NCI-H2029 treated with DMSO at 0.1 percent for 48 hours (cell line): ENCODE measurements around the gene FBXO22.
"Not testable (repeated sequence)": the region's sequence is repeated elsewhere in the genome, so short reads cannot be mapped to it uniquely, and the experiment has no call there.

Experiments used
- DNase-seq: peaks from one replicate; lab custom pipeline; 2025; lab: John Stamatoyannopoulos, UW

FBXO22 gene

DNA sequence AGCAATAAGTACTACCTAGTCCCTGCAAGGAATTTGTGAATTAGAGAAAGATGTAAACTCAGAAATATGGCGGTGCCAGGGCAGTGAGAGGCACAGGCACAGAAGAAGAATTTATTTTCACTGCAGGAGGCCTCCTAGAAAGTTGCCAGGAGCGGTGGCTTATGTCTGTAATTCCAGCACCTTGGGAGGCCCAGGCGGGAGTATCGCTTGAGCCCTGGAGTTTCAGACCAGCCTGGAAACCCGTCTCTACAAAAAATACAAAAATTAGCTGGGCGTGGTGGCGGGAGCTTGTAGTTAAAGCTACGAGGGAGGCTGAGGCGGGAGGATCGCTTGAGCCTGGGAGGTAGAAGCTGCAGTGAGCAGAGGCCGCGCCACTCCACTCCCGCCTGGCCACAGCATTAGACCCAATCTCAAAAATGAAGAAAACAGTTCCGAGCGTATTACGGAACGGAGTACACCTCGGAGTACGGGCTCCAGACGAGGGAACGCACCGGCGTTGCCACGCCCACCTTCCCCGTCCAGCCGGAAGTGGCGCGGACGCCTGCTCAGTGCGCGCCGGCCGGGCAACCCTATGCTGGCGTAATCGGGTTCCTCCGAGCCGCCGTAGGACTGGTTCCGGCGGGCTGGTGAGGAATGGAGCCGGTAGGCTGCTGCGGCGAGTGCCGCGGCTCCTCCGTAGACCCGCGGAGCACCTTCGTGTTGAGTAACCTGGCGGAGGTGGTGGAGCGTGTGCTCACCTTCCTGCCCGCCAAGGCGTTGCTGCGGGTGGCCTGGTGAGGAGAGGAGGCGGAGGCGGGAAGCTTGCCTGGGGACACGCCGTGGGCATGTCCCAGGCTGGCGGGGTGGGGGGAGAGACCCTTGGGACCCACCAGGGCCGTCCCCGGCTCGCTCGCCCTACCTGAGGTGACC is at the start of gene FBXO22:
FBXO22 (plus strand) TSS at position 548 of the 909 bp plus-strand sequence; CDS start at position 634, 86 bp downstream.
- peak; percentile 33 for DNase-seq

DNA sequence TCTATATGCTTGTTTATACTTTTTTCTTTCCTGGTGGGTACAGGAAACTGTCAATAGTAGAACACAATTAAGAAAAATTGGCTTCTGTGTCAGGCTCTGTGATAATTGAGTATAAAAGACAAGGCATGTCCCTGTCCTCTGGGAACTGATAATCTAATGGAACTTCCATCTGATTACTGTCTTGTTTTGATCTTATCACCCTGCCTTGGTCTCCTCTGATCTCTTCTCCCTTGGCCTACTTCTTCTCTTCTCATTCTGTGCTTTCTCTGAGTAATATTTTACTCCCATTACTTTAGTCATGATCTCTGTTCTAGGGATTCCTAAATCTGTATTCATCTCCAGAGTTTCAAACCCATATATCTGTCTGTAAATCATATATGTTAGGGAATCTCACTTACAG is 45.8 kb upstream of the FBXO22 start:
- no peak for DNase-seq

DNA sequence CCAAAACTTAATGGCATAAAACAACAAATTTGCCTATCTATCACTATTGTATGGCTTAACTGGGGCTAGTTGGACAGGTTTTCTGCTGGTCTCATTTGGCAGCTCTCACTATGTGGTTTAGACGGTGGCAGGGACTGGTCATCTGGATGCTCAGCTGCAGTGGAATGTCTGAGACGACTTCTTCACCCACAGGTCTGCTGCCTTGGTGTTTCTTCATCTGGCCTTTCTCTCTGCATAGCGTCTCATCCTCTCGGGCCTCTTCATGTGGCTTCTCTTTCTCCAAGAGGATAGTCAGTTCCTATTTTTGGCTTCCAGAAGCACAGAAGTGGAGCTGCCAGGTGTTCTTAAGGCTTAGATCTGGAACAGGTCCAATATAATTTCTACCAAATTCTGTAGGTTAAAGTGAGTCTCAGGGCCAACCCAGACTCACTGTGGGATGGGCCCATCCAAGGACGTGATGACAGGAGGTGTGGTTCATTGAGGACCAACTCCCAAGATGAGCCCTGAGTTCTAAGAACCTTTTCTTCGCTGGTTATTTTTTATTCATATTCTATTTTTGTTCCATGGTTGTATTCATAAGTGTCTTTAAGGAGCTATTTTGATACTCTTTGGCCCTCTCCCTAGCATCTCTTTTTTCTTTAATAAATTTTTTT is 41.8 kb upstream of the FBXO22 start:
- DNase-seq, result no peak

DNA sequence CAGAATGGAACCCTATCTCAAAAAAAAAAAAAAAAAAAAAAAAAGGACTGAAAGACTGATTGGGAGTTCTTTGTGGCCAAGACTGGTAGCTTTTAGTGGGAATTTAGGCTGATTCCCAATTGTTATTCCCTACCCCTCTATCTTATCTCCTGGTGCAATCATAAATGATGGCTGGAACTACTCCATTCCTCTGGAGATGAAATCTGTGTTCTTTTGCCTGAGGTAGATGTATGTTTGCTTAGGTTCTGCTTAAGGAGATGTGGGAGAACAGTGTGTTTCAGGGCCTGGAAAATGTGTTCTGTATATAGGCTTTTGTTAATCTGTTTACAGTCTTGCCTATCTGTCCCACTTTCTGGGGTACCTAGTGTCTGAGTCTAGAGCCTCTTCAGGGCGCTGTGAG is 40.9 kb upstream of the FBXO22 start:
- DNase-seq, result no peak

DNA sequence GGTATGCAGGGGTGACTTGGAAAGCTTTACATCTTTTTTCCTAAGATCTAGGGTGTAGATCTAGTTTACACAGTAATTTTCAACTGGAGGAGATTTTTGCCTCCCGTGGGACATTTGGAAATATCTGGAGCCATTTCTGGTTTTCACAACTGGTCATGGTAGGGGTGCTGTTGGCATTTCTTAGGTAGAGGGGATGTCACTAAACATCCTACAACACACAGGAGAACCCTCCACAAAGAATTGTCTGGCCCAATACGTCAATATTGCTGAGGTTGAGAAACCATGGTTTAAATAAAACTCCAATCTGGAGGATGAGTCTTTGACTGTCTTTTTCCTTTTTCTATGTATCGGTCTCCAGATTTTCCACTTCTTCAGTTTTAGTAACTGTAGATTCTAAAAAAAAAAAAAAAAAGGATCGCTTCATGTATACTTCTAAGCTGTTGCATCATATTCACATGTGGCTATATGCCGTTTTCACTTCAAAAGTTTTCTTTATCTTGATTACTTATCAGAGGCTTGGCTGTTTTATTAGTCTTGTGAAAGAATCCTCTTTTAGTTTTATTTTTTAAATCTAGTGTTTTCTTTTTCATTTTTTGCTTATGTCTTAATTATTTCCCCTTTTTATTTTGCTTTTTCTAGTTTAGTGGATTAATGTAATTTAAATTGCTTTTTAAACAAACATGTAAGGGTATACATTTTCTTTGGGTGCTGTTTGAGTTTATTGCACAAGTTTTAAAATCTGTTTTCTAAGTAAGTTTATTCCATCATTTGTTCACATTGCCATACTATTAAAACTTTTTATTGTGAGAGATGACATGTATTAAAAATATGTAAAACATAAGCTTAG is 39.2 kb upstream of the FBXO22 start:
- no peak for DNase-seq

DNA sequence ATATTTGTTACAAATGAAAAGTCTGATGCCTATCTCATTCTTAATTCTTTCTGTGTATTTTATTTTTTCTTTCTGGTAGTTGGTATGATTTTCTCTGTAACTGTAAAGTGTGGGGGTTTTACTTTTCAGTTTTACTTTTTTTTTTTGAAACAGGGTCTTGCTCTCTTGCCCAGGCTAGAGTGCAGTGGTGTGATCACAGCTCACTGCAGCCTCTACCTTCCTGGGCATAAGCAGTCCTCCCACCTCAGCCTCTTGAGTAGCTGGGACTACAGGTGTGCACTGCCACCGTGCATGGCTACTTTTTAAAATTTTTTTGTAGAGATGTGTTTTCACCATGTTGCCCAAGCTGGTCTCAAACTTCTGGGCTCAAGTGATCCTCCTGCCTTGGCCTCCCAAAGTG is 37.6 kb upstream of the FBXO22 start:
- not testable (repeated sequence) for DNase-seq

DNA sequence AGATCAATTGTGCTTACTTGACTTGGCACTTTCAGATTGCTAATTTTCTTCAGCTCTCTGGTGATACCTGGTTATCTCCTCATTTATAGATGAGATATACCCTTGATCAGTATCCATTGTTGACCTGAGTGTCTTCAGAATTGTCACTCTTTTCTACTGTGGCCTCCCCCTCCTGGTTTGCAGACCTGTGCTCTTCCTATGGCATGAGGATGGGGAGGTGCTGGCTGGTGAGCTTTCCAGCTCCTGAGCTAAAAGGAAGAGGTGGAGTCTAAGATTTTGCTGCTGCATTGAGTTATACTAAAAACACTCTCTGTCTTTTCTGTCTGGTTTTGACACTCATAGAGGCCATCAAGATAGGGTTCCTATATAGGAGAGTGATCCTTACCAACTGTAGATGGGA is 36.8 kb upstream of the FBXO22 start:
- no peak for DNase-seq

DNA sequence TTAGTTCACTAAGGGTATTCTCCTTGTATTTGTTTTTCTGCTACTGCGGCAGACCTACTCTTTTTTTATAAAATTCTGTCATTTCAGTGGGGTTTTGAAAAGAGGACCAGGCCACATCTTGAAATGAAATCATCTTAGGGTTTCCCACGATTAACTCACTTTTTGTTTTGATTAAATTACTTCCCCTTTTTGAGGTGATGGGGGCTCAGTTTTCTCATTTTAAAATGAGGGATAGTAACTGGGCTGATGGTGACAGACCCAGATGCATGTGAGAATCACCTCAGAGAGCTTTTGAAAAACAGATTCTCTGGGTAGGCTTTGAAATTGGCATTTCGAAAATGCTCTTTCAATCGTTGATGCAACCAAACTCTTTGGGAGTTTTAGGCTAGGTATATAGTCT is 36.2 kb upstream of the FBXO22 start:
- DNase-seq, result no peak

DNA sequence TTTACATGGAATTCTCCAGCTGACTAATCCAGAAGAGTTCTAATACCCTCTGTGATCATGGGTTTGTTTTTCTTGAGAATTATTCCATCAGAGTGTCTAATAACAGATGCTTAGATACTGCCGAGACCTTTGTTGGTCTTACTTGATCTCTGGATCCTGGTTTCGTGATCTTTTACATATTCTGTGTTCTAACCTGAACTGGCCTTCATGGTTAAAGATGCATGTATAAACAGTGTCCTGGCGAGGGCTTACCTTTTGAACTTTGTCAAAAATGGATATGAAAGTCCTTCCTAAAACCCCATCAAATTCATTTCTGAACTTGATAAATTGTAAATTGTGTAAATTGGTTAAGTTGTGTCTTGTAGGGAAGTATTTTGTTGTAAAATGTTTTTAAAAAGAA is 35.7 kb upstream of the FBXO22 start:
- no peak for DNase-seq

DNA sequence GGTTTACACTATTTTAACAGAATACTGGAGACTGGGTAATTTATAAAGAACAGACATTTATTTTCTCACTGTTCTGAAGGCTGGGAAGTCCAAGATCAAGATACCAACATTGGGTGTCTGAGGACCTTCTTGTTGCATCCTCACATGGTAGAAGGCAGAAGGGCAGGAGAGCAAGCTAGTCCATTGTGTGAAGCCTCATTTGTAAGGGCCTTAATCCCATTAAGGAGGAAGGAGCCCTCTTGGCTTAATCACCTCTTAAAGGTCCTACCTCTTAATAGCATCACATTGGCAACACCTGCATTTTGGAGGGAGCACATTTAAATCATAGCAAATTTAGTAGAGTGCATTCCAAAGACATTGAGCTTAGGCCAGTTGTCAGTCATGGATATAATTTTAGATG is 34.2 kb upstream of the FBXO22 start:
- no peak for DNase-seq

DNA sequence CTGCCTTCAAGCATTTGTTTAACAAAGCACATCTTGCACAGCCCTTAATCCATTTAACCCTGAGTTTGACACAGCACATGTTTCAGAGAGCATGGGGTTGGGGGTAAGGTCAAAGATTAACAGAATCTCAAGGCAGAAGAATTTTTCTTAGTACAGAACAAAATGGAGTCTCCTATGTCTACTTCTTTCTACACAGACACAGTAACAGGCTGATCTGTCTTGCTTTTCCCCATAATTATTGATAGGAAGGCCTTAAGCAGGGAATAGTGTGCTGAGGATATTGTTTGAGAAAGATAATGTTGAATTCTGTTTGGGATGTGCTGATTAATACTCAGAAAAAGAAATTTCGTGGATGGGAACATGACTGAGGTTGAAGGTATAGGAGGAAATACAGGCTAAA is 32.1 kb upstream of the FBXO22 start:
- DNase-seq, result not testable (repeated sequence)

DNA sequence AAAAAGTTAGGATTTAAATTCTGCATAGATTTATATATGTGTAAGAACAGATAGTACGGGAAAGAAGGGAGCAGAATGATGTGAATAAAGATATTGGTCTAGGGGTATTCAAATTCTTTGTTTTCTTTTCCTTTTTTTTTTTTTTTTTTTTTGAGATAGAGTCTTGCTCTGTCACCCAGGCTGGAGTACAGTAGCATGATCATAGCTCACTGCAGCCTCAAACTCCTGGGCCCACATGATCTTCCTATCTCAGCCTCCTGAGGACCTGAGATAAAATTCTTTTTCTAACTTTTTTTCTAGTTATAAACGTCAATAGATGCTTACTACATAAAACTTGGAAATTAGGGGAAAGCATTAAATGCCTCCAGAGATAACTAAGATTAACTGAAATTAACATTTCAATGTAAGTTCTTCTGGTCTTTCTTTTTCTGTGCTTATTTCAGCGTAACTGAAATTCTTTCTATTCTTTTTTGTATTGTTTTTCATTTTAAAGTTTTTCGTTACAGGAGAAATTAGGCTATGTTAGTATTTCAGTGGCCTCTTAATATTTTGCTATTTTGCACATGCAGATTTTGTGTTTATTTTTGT is 31.2 kb upstream of the FBXO22 start:
- DNase-seq, result no peak

DNA sequence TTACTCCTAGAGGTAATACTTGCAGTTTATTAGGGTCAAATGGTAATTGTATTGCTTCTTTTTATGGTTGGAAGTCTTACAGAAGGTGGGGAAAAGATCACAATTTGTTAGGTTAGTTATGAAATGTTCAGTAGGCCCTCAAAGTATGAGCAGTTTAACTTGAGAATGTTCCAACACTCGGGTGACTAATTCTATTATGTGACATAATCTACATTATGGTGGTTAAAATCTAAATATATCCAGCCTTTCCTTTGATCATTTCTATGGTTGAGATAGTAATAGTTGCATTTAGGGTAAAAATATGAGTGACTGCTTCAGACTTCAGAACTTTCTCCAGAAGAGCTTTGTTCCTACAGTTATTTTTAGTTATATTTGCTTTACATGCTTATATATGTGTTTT is 19.6 kb upstream of the FBXO22 start:
- no peak for DNase-seq

DNA sequence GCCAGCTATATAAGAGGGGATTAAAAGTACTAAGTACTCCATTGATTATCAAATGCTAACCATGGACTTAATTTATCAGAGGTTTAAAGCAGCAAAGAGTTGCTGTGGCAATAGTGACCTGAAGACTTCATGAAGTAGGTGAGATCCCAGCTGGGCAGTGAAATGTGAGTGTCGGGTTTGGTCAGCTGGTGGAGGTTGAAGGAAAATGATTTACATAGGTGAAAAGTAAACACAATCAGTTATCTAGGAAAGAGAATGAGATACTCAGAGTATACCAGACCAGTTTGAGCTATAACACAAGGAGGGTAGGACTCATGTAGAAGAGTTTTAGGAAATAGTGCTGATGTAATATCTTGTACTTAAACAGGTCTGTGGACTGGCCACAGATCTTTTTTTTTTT is 16.5 kb upstream of the FBXO22 start:
- DNase-seq, result no peak

DNA sequence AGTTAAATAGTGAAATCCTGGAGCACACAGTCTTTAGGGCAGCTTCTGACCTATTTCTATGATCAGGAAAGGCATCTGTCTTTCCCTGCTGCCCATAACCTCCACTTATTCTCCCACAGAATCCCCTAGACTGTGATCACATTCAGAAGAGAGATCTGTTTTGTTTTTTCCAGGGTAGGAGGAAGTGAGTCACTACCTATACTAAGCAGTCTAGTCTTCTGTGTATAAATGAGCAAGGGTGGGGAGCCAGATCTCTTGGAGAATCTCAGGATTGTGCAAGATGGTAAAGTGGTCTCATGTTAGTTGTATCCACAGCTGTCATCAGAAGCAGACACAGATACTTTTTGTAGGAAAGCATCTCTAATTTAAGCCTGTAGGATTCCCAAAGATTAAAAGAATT is 11.8 kb upstream of the FBXO22 start:
- no peak for DNase-seq

DNA sequence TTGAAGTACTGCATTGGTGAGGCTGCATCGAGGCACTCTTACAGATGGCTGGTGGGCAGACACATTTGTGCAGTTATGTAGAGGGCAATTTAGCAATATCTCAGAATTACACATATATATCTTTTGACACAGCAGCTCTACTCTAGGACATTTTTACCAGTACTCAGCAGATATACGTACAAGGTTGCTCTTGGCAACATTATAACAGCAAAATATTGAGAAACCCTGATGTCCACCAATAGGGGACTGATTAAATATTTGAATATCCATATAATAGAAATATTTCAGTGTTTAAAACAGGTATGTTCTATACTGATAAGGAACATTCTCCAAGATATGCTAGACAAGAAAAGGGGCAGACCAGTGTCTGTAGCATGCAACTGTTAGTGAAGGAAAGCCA is 7.9 kb upstream of the FBXO22 start:
- no peak for DNase-seq

DNA sequence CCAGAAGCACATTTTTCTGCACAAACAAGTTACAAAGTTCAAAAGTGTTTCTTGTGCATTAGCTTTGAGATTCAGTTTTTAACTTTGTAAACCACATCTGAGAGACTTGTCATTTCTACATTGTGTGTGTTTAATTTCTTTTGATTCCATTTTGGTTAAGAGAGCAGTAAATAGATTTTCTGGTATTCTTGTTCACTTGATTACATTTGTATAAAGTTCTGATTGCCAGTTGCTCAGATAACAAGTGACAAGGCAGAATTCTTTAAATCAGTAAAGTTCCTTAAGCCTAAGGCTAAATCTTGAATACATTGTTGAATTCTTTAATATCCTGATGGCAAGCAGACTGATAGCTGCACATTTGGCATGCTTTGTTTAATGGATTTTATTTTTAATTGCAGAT is 3.1 kb upstream of the FBXO22 start:
- no peak for DNase-seq

DNA sequence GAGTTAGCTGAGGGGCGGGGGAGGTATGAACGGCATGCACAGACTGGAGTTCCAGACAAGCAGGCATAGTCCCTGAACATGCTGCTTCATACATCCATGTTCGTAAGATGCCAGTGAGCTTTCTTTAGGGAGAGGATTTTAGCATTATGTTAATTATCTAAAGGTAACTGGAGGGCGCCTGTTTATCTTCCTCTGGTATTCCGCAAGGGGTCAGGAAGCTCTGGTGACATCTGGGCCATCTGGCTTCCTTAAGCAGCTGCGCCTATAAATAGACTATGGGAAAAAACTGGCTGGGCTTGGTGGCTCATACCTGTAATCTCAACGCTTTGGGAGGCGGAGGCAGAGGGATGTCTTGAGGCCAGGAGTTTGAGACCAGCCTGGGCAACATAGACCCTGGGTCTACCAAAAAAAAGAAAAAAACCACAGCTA is 1.5 kb upstream of the FBXO22 start:
- no peak for DNase-seq

DNA sequence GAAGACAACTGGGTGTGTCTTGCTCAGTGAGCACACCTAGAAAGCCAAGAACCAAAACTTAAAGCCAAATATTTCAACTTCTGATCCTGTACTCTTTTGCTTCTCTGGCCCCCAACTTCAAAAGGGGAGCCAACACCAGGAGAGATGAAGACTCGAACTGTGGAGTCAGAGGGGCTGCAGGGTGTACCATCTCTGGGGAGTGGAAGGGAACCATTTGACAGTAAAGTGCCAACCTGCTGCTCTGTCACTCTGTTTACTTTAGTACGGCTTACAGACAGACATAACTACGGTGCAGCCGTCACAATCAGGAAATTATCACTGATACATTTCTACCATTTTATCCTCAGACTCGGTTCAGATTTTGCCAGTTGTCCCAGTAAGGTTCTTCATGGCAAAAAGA is 1.6 kb downstream of the FBXO22 start:
- DNase-seq, result no peak

DNA sequence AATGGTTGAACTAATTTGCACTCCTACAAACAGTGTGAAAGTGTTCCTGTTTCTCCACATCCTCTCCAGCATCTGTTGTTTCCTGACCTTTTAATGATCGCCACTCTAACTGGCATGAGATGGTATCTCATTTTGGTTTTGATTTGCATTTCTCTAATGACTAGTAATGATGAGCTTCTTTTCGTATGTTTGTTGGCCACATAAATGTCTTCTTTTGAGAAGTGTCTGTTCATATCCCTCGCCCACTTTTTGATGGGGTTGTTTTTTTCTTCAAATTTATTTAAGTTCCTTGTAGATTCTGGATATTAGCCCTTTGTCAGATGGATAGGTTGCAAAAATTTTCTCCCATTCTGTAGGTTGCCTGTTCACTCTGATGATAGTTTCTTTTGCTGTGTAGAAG is 6.7 kb downstream of the FBXO22 start:
- DNase-seq, result not testable (repeated sequence)

DNA sequence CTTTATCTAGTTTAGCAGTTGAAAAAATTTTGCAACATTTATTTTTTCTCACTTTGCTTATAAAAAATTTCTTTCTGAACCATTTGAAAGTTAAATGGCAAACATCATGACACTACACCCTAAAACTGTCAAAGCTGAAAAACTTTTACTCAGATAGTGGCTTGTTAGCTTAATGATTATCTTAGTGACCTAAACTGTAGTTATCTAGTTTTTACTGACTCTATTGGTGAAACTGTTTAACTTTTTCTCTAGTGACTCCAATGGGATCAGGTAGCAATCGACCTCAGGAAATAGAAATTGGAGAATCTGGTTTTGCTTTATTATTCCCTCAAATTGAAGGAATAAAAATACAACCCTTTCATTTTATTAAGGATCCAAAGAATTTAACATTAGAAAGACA is 13.3 kb downstream of the FBXO22 start:
- no peak for DNase-seq

DNA sequence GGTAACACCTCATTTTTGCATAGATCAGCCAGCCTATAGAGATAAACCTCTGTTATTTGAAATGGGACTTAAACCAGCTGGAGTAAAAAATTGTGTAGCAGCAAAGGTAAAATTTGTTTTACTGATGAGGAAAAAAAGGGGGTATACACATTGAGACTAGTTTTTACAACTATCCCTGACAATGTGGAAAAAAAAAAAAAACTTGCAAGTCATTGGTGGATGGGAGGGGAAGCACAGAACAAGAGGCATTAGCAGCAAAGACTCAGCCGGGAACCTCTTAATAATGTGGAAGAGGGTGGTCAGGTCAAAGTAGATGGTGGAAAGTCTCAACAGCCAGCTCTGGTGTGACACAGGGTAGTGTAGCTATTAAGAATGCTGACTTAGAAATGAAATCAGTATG is 14.5 kb downstream of the FBXO22 start:
- no peak for DNase-seq
